ENCODE measurements around the gene AMT. TPM values are rescaled to one million over a fixed set of nuclear protein-coding genes. Genes with fewer than 3 reads are reported as not detected.

Gene AMT
- polyA plus RNA-seq, 2 of the 4 experiments (the other 2 are of a cell fraction), result 0.83 to 1.4 TPM

GRCh38 chr3:49453621-49454020 is 31.3 kb upstream of the AMT start:
- Histone ChIP-seq H3K9me3 (no peaks in the 10 kb centered on the region), H3K4me3 (no peak overlapping the region), H3K4me1 (peaks cover 13% of the 10 kb centered on the region), H3K27ac (no peak overlapping the region), H3K4me2 (no peak overlapping the region)
- TF ChIP-seq EHF (CRISPR knock-in tag; IDR thresholded peaks at IDR 0.05) (no peak), RAD21 (conservative IDR thresholded peaks at IDR 0.05 in 1 of 2, IDR thresholded peaks at IDR 0.05 in 1 of 2) (no peak)
- DNase-seq (ENCODE audit: low read depth in 1 of 2, low spot score in 1 of 2), result no peak
- no peak for ATAC-seq
- ChIA-PET POLR2A (no interaction called here), CTCF (interaction anchor here (0.6 to 3.0 kb wide), 6 partner anchors 9 to 464 kb away, joined by 3 to 10 read pairs (median 5); partner anchors contain the start of gene KLHDC8B)
- 77% methylated on average over 4 of the region's 4 CpGs for WGBS (ENCODE audit: missing lambda C conversion rate)
- no peak for FAIRE-seq

- TF ChIP-seq ZC3H11A (IDR thresholded peaks at IDR 0.05) (no peak), BHLHE40 (IDR thresholded peaks at IDR 0.05; ENCODE audit: low read depth, low read length) (no peak), NR3C1 (IDR thresholded peaks at IDR 0.05) (no peak)
- Histone ChIP-seq H3K4me3 (no peak overlapping the region), H3K27ac (no peak overlapping the region), H3K9me3 (no peaks in the 10 kb centered on the region), H3K4me2 (no peak overlapping the region), H3K4me1 (peaks cover 8% of the 10 kb centered on the region)
- ChIA-PET CTCF (interaction anchor here (0.7 to 1.5 kb wide), 2 partner anchors 10 to 28 kb away, joined by 3 to 6 read pairs; no protein-coding TSS in a partner anchor), POLR2A (no interaction called here)
- FAIRE-seq (no peak), DNase-seq (ENCODE audit: low read depth in 1 of 2, low spot score in 1 of 2) (no peak), ATAC-seq (no peak)
- WGBS (ENCODE audit: missing lambda C conversion rate), result 95% methylated on average over 4 of the region's 5 CpGs
These were observed 23.1 kb upstream of the AMT start for GRCh38 chr3:49445391-49445790.

- CTCF ChIA-PET, result interaction anchor here (3.2 kb wide), 1 partner anchor 15 kb away, joined by 10 read pairs; no protein-coding TSS in a partner anchor
- FAIRE-seq, result no peak
These were observed 12.5 kb upstream of the AMT start for GRCh38 chr3:49434731-49435130.

More at GRCh38 chr3:49434731-49435130, 12.5 kb upstream of the AMT start:
- TF ChIP-seq NPAS2 (CRISPR knock-in tag; IDR thresholded peaks at IDR 0.05; ENCODE audit: borderline replicate concordance) (no peak), FOSB (CRISPR knock-in tag; IDR thresholded peaks at IDR 0.05) (no peak), ATOH8 (CRISPR knock-in tag; IDR thresholded peaks at IDR 0.05; ENCODE audit: low read depth) (no peak), SREBF2 (IDR thresholded peaks at IDR 0.05) (no peak), ZSCAN20 (CRISPR knock-in tag; IDR thresholded peaks at IDR 0.05) (no peak), NR3C1 (IDR thresholded peaks at IDR 0.05) (no peak), MAZ (IDR thresholded peaks at IDR 0.05; ENCODE audit: borderline replicate concordance, low read depth, low read length) (no peak), KDM1A (IDR thresholded peaks at IDR 0.05; ENCODE audit: low read depth) (no peak), ZNF302 (CRISPR knock-in tag; IDR thresholded peaks at IDR 0.05) (no peak), HOXB13 (CRISPR knock-in tag; IDR thresholded peaks at IDR 0.05; ENCODE audit: low read depth) (no peak), CBX2 (IDR thresholded peaks at IDR 0.05; ENCODE audit: borderline replicate concordance, low read depth) (no peak), HMGXB4 (CRISPR knock-in tag; IDR thresholded peaks at IDR 0.05; ENCODE audit: borderline replicate concordance) (no peak), CTCF (IDR thresholded peaks at IDR 0.05) (no peak), SMC3 (IDR thresholded peaks at IDR 0.05) (no peak), HES2 (IDR thresholded peaks at IDR 0.05) (no peak), PHF8 (IDR thresholded peaks at IDR 0.05; ENCODE audit: borderline replicate concordance, low read depth) (no peak), ZFP36 (IDR thresholded peaks at IDR 0.05; ENCODE audit: borderline replicate concordance, partially characterized antibody) (no peak), JUNB (IDR thresholded peaks at IDR 0.05) (no peak), CHD4 (IDR thresholded peaks at IDR 0.05; ENCODE audit: borderline replicate concordance) (no peak), POLR2A (IDR thresholded peaks at IDR 0.05; ENCODE audit: low read length) (no peak)
- H3K4me1 ChIP-seq, result 0 out of 3 replicates have a peak, but pooled peaks cover 3% of the 10 kb centered on the region
- ATAC-seq, result no peak
- WGBS (ENCODE audit: missing lambda C conversion rate), result 95% methylated on average over 5 of the region's 5 CpGs
- no peak overlapping the region for H3K4me2 ChIP-seq
- no peaks in the 10 kb centered on the region for H3K9me3 ChIP-seq
- H3K4me3 ChIP-seq, result no peak overlapping the region
- H3K27ac ChIP-seq, result no peak overlapping the region
- DNase-seq (ENCODE audit: low read depth in 1 of 2, low spot score in 1 of 2), result no peak
- POLR2A ChIA-PET, result no interaction called here

Measured in A549 (cell line).